SJSA1 (cell line): Measurements from ENCODE around the gene TUBGCP2. TPM values are rescaled to one million over a fixed set of nuclear protein-coding genes. Genes with fewer than 3 reads are reported as not detected.
"Not testable (repeated sequence)": the region's sequence is repeated elsewhere in the genome, so short reads cannot be mapped to it uniquely, and the experiment has no call there.

Source experiments
- DNase-seq, 2 experiments: peaks; one replicate each; pipeline ENCODE4 v3.0.0-alpha.2; 2015 to 2020; ENCODE audit warnings: low spot score in 2 of 2, low read depth in 1 of 2
- H3K27ac ChIP-seq: fragments of 250-450 bp; sonication (Bioruptor Pico); 2 replicates; pipeline ENCODE4 v1.5.1; 2020; ENCODE audit warnings: mild to moderate bottlenecking, moderate library complexity
- H3K27me3 ChIP-seq: fragments of 250-450 bp; sonication (Bioruptor Pico); replicated peaks from 2 replicates; pipeline ENCODE4 v1.5.1; 2020; ENCODE audit warnings: mild to moderate bottlenecking, moderate library complexity
- H3K36me3 ChIP-seq: fragments of 250-450 bp; sonication (Bioruptor Pico); 2 replicates; pipeline ENCODE4 v1.5.1; 2020; ENCODE audit warnings: mild to moderate bottlenecking
- H3K4me1 ChIP-seq: fragments of 250-450 bp; sonication (Bioruptor Pico); replicated peaks from 2 replicates; pipeline ENCODE4 v1.6.1; 2021; ENCODE audit warnings: mild to moderate bottlenecking
- H3K4me3 ChIP-seq: fragments of 250-450 bp; sonication (Bioruptor Pico); 2 replicates; pipeline ENCODE4 v1.5.1; 2020; ENCODE audit warnings: mild to moderate bottlenecking
- H3K9me3 ChIP-seq: fragments of 250-450 bp; sonication (Bioruptor Pico); replicated peaks from 2 replicates; pipeline ENCODE4 v1.5.1; 2020; ENCODE audit warnings: mild to moderate bottlenecking
- total RNA-seq: library from RNA; depleted of rRNA; stranded (reverse); fragments of >200 nt; shearing (Covaris generic); gene quantifications from 2 replicates; pipeline ENCODE4 v1.2.3, GENCODE V29; 2014

TUBGCP2 gene
- total RNA-seq, 1 experiment from 2014 or later: 74.3 TPM

GRCh38 chr10:133237241-133237587 is 71.5 kb downstream of the TUBGCP2 start:
- Histone ChIP-seq H3K4me3 (no peak overlapping the region), H3K27me3 (peaks cover 47% of the 10 kb centered on the region), H3K4me1 (no peaks in the 10 kb centered on the region), H3K36me3 (no peaks in the 10 kb centered on the region), H3K27ac (no peak overlapping the region), H3K9me3 (0 out of 2 replicates have a peak, but pooled peaks cover 2% of the 10 kb centered on the region)
- DNase-seq: no peak

- no peak for DNase-seq
- H3K4me1 ChIP-seq: no peaks in the 10 kb centered on the region
- no peak overlapping the region for H3K27ac ChIP-seq
- H3K9me3 ChIP-seq: 0 out of 2 replicates have a peak, but pooled peaks cover 2% of the 10 kb centered on the region
- H3K27me3 ChIP-seq: peaks cover 53% of the 10 kb centered on the region
- no peaks in the 10 kb centered on the region for H3K36me3 ChIP-seq
- H3K4me3 ChIP-seq: no peak overlapping the region
These were observed 72.1 kb downstream of the TUBGCP2 start for GRCh38 chr10:133236401-133237240.

GRCh38 chr10:133235932-133236331 is 72.7 kb downstream of the TUBGCP2 start:
- no peak overlapping the region for H3K27ac ChIP-seq
- H3K27me3 ChIP-seq: peaks cover 59% of the 10 kb centered on the region
- no peak overlapping the region for H3K4me3 ChIP-seq
- no peaks in the 10 kb centered on the region for H3K36me3 ChIP-seq
- H3K4me1 ChIP-seq: no peaks in the 10 kb centered on the region
- H3K9me3 ChIP-seq: 0 out of 2 replicates have a peak, but pooled peaks cover 2% of the 10 kb centered on the region
- DNase-seq: no peak

- peaks cover 64% of the 10 kb centered on the region for H3K27me3 ChIP-seq
- no peak overlapping the region for H3K27ac ChIP-seq
- H3K36me3 ChIP-seq: no peaks in the 10 kb centered on the region
- 0 out of 2 replicates have a peak, but pooled peaks cover 2% of the 10 kb centered on the region for H3K9me3 ChIP-seq
- H3K4me3 ChIP-seq: no peak overlapping the region
- no peaks in the 10 kb centered on the region for H3K4me1 ChIP-seq
- no peak for DNase-seq
These were observed 73.3 kb downstream of the TUBGCP2 start for GRCh38 chr10:133235265-133235855.

GRCh38 chr10:133234796-133235195 is 73.9 kb downstream of the TUBGCP2 start:
- H3K36me3 ChIP-seq, H3K4me3 ChIP-seq, H3K4me1 ChIP-seq, DNase-seq, H3K27ac ChIP-seq, H3K9me3 ChIP-seq: not testable (repeated sequence)
- H3K27me3 ChIP-seq: peaks cover 65% of the 10 kb centered on the region

GRCh38 chr10:133231946-133232574 is 76.6 kb downstream of the TUBGCP2 start:
- Histone ChIP-seq H3K27ac (no peak overlapping the region), H3K27me3 (peaks cover 58% of the 10 kb centered on the region), H3K36me3 (no peaks in the 10 kb centered on the region), H3K4me1 (no peaks in the 10 kb centered on the region), H3K9me3 (0 out of 2 replicates have a peak, but pooled peaks cover 2% of the 10 kb centered on the region), H3K4me3 (no peak overlapping the region)
- no peak for DNase-seq

- H3K4me1 ChIP-seq: no peaks in the 10 kb centered on the region
- H3K4me3 ChIP-seq: no peak overlapping the region
- DNase-seq: no peak
- H3K27ac ChIP-seq: no peak overlapping the region
- no peaks in the 10 kb centered on the region for H3K9me3 ChIP-seq
- H3K36me3 ChIP-seq: no peaks in the 10 kb centered on the region
- peaks cover 52% of the 10 kb centered on the region for H3K27me3 ChIP-seq
These were observed 77.3 kb downstream of the TUBGCP2 start for GRCh38 chr10:133231244-133231945.

GRCh38 chr10:133230387-133231195 is 78.1 kb downstream of the TUBGCP2 start:
- Histone ChIP-seq H3K4me3 (no peak overlapping the region), H3K9me3 (no peaks in the 10 kb centered on the region), H3K36me3 (no peaks in the 10 kb centered on the region), H3K27ac (no peak overlapping the region), H3K4me1 (no peaks in the 10 kb centered on the region), H3K27me3 (peaks cover 49% of the 10 kb centered on the region)
- DNase-seq: no peak

- DNase-seq: no peak
- Histone ChIP-seq H3K27me3 (peaks cover 44% of the 10 kb centered on the region), H3K27ac (no peak within 1 kb of the TSS), H3K9me3 (no peaks in the 10 kb centered on the region), H3K36me3 (no peaks in the 10 kb centered on the region), H3K4me3 (no peak within 1 kb of the TSS), H3K4me1 (no peaks in the 10 kb centered on the region)
These were observed 78.7 kb downstream of the TUBGCP2 start, which contains the start of gene UTF1 for GRCh38 chr10:133230044-133230361. Gene UTF1 (plus strand): TSS chr10:133230217. CDS start chr10:133230289, 72 bp downstream.

GRCh38 chr10:133229265-133230043 is 79.2 kb downstream of the TUBGCP2 start:
- Histone ChIP-seq H3K9me3 (no peaks in the 10 kb centered on the region), H3K27me3 (peaks cover 44% of the 10 kb centered on the region), H3K4me3 (no peak overlapping the region), H3K4me1 (no peaks in the 10 kb centered on the region), H3K36me3 (no peaks in the 10 kb centered on the region), H3K27ac (no peak overlapping the region)
- no peak for DNase-seq
